ENCODE data around the gene LRRC3C. TPM values are rescaled to one million over a fixed set of nuclear protein-coding genes. Genes with fewer than 3 reads are reported as not detected.

LRRC3C gene
- total and polyA plus RNA-seq, 4 donors: 0.08 to 0.24 (median 0.17) TPM; not detected in 1

- no peak for DNase-seq (ENCODE audit: low spot score)
- no peaks in the 10 kb centered on the region for H3K9me3 ChIP-seq (ENCODE audit: control insufficient read depth in 4 of 4, low read length in 3 of 4)
- no peaks in the 10 kb centered on the region for H3K36me3 ChIP-seq (ENCODE audit: control insufficient read depth in 4 of 4, insufficient read depth in 3 of 4, low read depth in 1 of 4, low read length in 3 of 4)
- TF ChIP-seq FOXA2 (IDR thresholded peaks at IDR 0.05): no peak
- TF ChIP-seq, protein P1, sequence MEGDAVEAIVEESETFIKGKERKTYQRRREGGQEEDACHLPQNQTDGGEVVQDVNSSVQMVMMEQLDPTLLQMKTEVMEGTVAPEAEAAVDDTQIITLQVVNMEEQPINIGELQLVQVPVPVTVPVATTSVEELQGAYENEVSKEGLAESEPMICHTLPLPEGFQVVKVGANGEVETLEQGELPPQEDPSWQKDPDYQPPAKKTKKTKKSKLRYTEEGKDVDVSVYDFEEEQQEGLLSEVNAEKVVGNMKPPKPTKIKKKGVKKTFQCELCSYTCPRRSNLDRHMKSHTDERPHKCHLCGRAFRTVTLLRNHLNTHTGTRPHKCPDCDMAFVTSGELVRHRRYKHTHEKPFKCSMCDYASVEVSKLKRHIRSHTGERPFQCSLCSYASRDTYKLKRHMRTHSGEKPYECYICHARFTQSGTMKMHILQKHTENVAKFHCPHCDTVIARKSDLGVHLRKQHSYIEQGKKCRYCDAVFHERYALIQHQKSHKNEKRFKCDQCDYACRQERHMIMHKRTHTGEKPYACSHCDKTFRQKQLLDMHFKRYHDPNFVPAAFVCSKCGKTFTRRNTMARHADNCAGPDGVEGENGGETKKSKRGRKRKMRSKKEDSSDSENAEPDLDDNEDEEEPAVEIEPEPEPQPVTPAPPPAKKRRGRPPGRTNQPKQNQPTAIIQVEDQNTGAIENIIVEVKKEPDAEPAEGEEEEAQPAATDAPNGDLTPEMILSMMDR (IDR thresholded peaks at IDR 0.05; ENCODE audit: low read depth, low read length, missing input control): no peak
- no peak overlapping the region for H3K9ac ChIP-seq (ENCODE audit: low read depth in 1 of 2, low read length in 2 of 2)
- no peaks in the 10 kb centered on the region for H3K27me3 ChIP-seq (ENCODE audit: control insufficient read depth in 4 of 4, insufficient read depth in 4 of 4, low read length in 3 of 4)
- H3K4me3 ChIP-seq (ENCODE audit: low read depth in 1 of 3, low read length in 3 of 3): no peak overlapping the region
- H3K4me1 ChIP-seq (ENCODE audit: control insufficient read depth in 4 of 4, insufficient read depth in 4 of 4, low read length in 3 of 4): peaks cover 7 to 18% (median 11%) of the 10 kb centered on the region in 4 donors
- 97% methylated on average over 3 of the region's 3 CpGs for WGBS
- no peak overlapping the region for H3K27ac ChIP-seq (ENCODE audit: low read depth in 1 of 2, low read length in 2 of 2)
Measured at GRCh38 chr17:39939106-39939505, 11.6 kb downstream of the LRRC3C start.

DNA sequence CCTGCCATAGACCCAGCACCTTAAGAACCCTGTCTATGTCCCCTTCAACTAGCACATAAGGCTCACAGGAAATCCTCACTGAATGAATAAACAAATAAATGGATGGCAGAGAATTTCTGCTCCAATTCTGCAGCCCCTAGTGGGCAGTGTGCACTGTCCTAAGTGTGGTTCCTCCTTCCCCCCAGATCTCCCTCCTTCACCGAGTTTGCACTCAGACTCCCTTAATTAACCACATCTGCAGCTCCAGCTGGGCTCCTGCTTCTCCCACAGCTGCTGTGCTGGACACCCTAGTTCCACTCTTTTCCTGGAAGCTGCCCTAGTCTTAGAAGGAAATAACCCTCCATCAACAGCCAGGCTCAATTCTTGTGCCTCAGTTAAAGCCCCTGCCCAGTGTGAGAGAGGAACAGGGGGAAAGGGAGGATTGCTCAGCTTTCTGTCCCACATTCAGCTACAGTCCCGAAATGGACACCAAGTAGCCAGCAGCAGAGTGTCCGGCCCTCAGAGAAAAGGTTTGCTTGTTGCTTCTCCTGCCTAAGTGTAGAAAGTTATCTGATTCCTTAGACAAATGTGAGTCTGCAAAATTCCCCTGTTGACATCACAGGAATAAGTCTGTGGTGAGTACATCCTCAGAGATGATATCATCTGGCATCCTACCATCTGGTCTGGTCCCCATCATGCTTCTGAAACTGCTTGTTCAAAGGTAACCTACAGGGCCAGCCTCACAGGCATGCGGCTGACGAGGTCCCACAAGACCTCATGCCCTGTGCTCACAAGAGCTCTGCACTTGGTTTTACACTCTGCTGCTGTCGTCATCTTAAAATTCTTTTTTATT lies 12.3 kb downstream of the LRRC3C start:
- 77% methylated on average over 6 of the region's 6 CpGs for WGBS
- no peaks in the 10 kb centered on the region for H3K36me3 ChIP-seq (ENCODE audit: control insufficient read depth in 4 of 4, insufficient read depth in 3 of 4, low read depth in 1 of 4, low read length in 3 of 4)
- no peak overlapping the region for H3K9ac ChIP-seq (ENCODE audit: low read depth in 1 of 2, low read length in 2 of 2)
- H3K4me1 ChIP-seq (ENCODE audit: control insufficient read depth in 4 of 4, insufficient read depth in 4 of 4, low read length in 3 of 4): peaks cover 5 to 14% (median 9%) of the 10 kb centered on the region in 4 donors
- TF ChIP-seq FOXA1 (IDR thresholded peaks at IDR 0.05): no peak
- no peak for TF ChIP-seq TAF1 (conservative IDR thresholded peaks at IDR 0.05)
- TF ChIP-seq YY1 (IDR thresholded peaks at IDR 0.05): no peak
- TF ChIP-seq, protein P2, sequence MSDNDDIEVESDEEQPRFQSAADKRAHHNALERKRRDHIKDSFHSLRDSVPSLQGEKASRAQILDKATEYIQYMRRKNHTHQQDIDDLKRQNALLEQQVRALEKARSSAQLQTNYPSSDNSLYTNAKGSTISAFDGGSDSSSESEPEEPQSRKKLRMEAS (IDR thresholded peaks at IDR 0.05): no peak
- no peak for TF ChIP-seq GABPA (IDR thresholded peaks at IDR 0.05 in 1 of 2, conservative IDR thresholded peaks at IDR 0.05 in 1 of 2)
- no peak for TF ChIP-seq JUND (IDR thresholded peaks at IDR 0.05)
- peak in 1 of 2 donors; percentile 36 for TF ChIP-seq RAD21 (IDR thresholded peaks at IDR 0.05)
- TF ChIP-seq EGR1 (IDR thresholded peaks at IDR 0.05; ENCODE audit: low read depth in 2 of 2): no peak
- TF ChIP-seq, protein P1 (IDR thresholded peaks at IDR 0.05; ENCODE audit: low read depth, low read length, missing input control): peak; percentile 17
- no peak for TF ChIP-seq ZBTB33 (IDR thresholded peaks at IDR 0.05)
- no peaks in the 10 kb centered on the region for H3K9me3 ChIP-seq (ENCODE audit: control insufficient read depth in 4 of 4, low read length in 3 of 4)
- DNase-seq (ENCODE audit: low spot score): no peak
- no peaks in the 10 kb centered on the region for H3K27me3 ChIP-seq (ENCODE audit: control insufficient read depth in 4 of 4, insufficient read depth in 4 of 4, low read length in 3 of 4)
- H3K27ac ChIP-seq (ENCODE audit: low read depth in 1 of 2, low read length in 2 of 2): no peak overlapping the region
- no peak overlapping the region for H3K4me3 ChIP-seq (ENCODE audit: low read depth in 1 of 3, low read length in 3 of 3)

Data from liver (tissue), 9 donors.